ENCODE results near the gene PLA2G12B.
A peak's percentile ranks its signal among the peaks of the same experiment; 100 is the strongest.

PLA2G12B gene

GRCh38 chr10:72890086-72890485, 64.5 kb downstream of the PLA2G12B start:
- DNase-seq (ENCODE audit: low spot score): no peak

GRCh38 chr10:72889391-72889831, 65.2 kb downstream of the PLA2G12B start:
- DNase-seq (ENCODE audit: low spot score): no peak

DNA sequence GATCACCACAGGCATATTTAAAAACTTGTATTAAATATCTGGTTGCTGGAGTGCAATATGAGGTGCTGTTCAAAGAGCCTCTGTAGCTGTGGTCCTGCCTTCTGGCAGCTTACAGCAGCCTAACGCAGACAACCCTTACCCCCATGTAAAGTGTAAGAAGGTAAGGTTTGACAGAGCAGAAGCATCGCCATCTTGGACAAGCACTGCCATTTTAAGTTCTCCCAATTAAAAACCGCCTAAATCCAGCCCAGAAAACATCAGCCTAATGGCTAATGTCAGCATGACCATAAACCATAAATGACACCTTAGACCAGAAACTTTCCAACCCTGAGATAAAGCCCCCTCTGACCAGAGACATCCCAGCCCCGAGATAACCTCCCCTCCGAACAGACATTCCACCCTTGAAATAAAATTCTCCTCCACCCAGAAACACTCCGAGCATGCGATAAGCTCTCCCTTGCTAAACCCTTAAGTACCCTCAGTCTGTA, 66.4 kb downstream of the PLA2G12B start:
- no peak for DNase-seq (ENCODE audit: low spot score)

DNA sequence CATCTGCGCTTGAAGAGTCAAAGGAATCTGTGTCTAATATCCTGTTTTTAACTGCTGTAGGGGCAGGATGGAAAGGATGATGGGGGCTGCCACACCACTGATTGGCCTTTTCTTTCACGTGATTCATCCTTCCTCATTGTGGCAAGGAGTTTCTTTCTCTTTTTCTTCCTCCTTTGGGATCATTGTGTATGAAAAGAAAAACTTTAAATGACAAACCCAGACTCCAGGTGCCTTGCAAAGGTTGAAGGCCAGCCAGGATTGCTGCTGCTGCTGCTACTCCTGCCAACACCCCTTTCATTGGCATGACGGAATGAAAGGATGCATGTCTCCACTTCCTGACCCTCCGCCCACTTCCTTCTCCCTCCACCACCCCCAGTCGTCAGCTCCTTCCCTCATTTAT, 67.6 kb downstream of the PLA2G12B start:
- peak; percentile 7 for DNase-seq (ENCODE audit: low spot score)

GRCh38 chr10:72886621-72887020, 68.0 kb downstream of the PLA2G12B start:
- DNase-seq (ENCODE audit: low spot score): no peak

DNA sequence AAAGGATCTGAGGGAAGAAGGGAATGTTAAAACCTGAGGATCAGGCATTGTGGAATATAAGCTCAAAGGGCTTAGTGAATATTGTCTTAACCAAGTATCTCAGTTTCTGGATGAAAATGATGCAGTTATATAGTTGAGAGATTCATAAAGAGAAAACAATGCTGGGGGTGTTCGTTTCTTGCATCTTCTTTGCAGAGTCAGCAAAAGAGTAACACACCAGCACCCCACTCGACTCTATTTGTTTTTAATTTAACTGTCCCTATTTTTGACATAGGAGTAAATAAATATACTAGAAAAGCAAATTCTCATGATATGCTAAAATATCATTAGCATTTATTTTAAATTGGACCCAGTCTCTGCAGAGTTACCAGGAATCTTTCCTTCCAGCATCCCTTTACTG, 68.7 kb downstream of the PLA2G12B start:
- DNase-seq (ENCODE audit: low spot score): no peak
